ENCODE data around the gene LYST. TPM values are rescaled to one million over a fixed set of nuclear protein-coding genes. Genes with fewer than 3 reads are reported as not detected.
"Not testable (repeated sequence)": the region's sequence is repeated elsewhere in the genome, so short reads cannot be mapped to it uniquely, and the experiment has no call there.

Gene LYST
- total and polyA plus RNA-seq, 2 donors (not counting 3 experiments of a cell fraction or from before 2014, with no cell fraction given), result 3.1 to 9.6 TPM

GRCh38 chr1:235790123-235790522, 76.6 kb downstream of the LYST start:
- TF ChIP-seq MYC (IDR thresholded peaks at IDR 0.05; ENCODE audit: low read depth, low read length), result no peak
- TF ChIP-seq CTCF (IDR thresholded peaks at IDR 0.05; ENCODE audit: extremely low read depth in 1 of 2, insufficient read depth in 1 of 2, low read depth in 1 of 2, low read length in 2 of 2), result no peak
- TF ChIP-seq MAX (IDR thresholded peaks at IDR 0.05; ENCODE audit: insufficient read depth, insufficient read length), result no peak
- TF ChIP-seq JUN (IDR thresholded peaks at IDR 0.05; ENCODE audit: borderline replicate concordance, insufficient read depth, insufficient read length, low read depth), result no peak
- TF ChIP-seq EZH2 (IDR thresholded peaks at IDR 0.05; ENCODE audit: borderline replicate concordance, low read depth, low read length, severe bottlenecking), result no peak
- TF ChIP-seq POLR2AphosphoS5 (IDR thresholded peaks at IDR 0.05; ENCODE audit: insufficient read depth, low read depth, low read length), result no peak
- no peak for TF ChIP-seq GATA2 (IDR thresholded peaks at IDR 0.05; ENCODE audit: insufficient read depth, insufficient read length, low read depth, low read length)
- TF ChIP-seq FOS (IDR thresholded peaks at IDR 0.05; ENCODE audit: borderline replicate concordance, insufficient read depth, low read length), result no peak
- TF ChIP-seq POLR2A (IDR thresholded peaks at IDR 0.05; ENCODE audit: low read depth, low read length), result no peak
- CTCF ChIA-PET, result interaction anchor here (1.5 to 3.4 kb wide), 2 partner anchors 40 to 182 kb away, joined by 3 to 15 read pairs; no protein-coding TSS in a partner anchor
- intact Hi-C loops (cut with micrococcal nuclease) (no loop called here), dilution Hi-C loops (cut with MboI; ENCODE audit: extremely low pct_ligation_motif_present, low sequenced_read_pairs) (no loop called here)
- no peak for FAIRE-seq
- Histone ChIP-seq H3K9me1 (replicated peaks; ENCODE audit: control insufficient read depth, extremely low read depth, insufficient read depth, low read length) (no peaks in the 10 kb centered on the region), H3K4me1 (ENCODE audit: control insufficient read depth, extremely low read depth, insufficient read depth, low read length) (no peaks in the 10 kb centered on the region), H4K20me1 (replicated peaks; ENCODE audit: control insufficient read depth, extremely low read depth, insufficient read depth, low read length) (no peaks in the 10 kb centered on the region), H3K4me2 (ENCODE audit: insufficient read depth, low read length) (no peak overlapping the region), H2AFZ (ENCODE audit: low read depth, low read length) (no peak overlapping the region), H3K4me3 (replicated peaks in 1 of 3; ENCODE audit: insufficient read depth in 1 of 3, low read depth in 1 of 3, low read length in 3 of 3) (no peak overlapping the region), H3K27me3 (ENCODE audit: control insufficient read depth in 2 of 2, insufficient read depth in 2 of 2, low read length in 2 of 2) (no peaks in the 10 kb centered on the region), H3K79me2 (ENCODE audit: control insufficient read depth, insufficient read depth, low read length) (no peaks in the 10 kb centered on the region), H3K9me3 (replicated peaks; ENCODE audit: control insufficient read depth, insufficient read depth, low read length) (no peaks in the 10 kb centered on the region), H3K36me3 (ENCODE audit: control insufficient read depth in 2 of 2, extremely low read depth in 1 of 2, insufficient read depth in 2 of 2, low read length in 2 of 2) (no peaks in the 10 kb centered on the region), H3K27ac (ENCODE audit: insufficient read depth, low read depth, low read length) (no peak overlapping the region), H3K9ac (replicated peaks; ENCODE audit: extremely low read depth, insufficient read depth, low read length) (no peak overlapping the region)
- no peak for DNase-seq (ENCODE audit: low read depth, low spot score)
- BruUV-seq (replicated peaks), result no TSS peak
- POLR2A ChIA-PET, result no interaction called here

GRCh38 chr1:235786227-235786898, 80.3 kb downstream of the LYST start:
- H3K9me3 ChIP-seq (replicated peaks; ENCODE audit: control insufficient read depth, insufficient read depth, low read length); BruUV-seq (replicated peaks); POLR2A ChIA-PET; dilution Hi-C loops (cut with MboI; ENCODE audit: extremely low pct_ligation_motif_present, low sequenced_read_pairs); H3K4me3 ChIP-seq (replicated peaks in 1 of 3; ENCODE audit: insufficient read depth in 1 of 3, low read depth in 1 of 3, low read length in 3 of 3); H3K4me1 ChIP-seq (ENCODE audit: control insufficient read depth, extremely low read depth, insufficient read depth, low read length); FAIRE-seq; H3K79me2 ChIP-seq (ENCODE audit: control insufficient read depth, insufficient read depth, low read length); H3K4me2 ChIP-seq (ENCODE audit: insufficient read depth, low read length); H2AFZ ChIP-seq (ENCODE audit: low read depth, low read length); H3K9me1 ChIP-seq (replicated peaks; ENCODE audit: control insufficient read depth, extremely low read depth, insufficient read depth, low read length); H4K20me1 ChIP-seq (replicated peaks; ENCODE audit: control insufficient read depth, extremely low read depth, insufficient read depth, low read length); H3K27ac ChIP-seq (ENCODE audit: insufficient read depth, low read depth, low read length); H3K9ac ChIP-seq (replicated peaks; ENCODE audit: extremely low read depth, insufficient read depth, low read length); H3K36me3 ChIP-seq (ENCODE audit: control insufficient read depth in 2 of 2, extremely low read depth in 1 of 2, insufficient read depth in 2 of 2, low read length in 2 of 2); H3K27me3 ChIP-seq (ENCODE audit: control insufficient read depth in 2 of 2, insufficient read depth in 2 of 2, low read length in 2 of 2); DNase-seq (ENCODE audit: low read depth, low spot score); intact Hi-C loops (cut with micrococcal nuclease): not testable (repeated sequence)
- CTCF ChIA-PET, result interaction anchor here (3.4 kb wide), 1 partner anchor 186 kb away, joined by 15 read pairs; no protein-coding TSS in a partner anchor
